ENCODE measurements around the gene UBTD2. TPM values are rescaled to one million over a fixed set of nuclear protein-coding genes. Genes with fewer than 3 reads are reported as not detected.

UBTD2 gene
- total RNA-seq, 1 experiment from 2014 or later: 22.7 TPM

GRCh38 chr5:172248637-172249036, 34.9 kb downstream of the UBTD2 start (continued):
- TF ChIP-seq MXD4 (CRISPR knock-in tag; IDR thresholded peaks at IDR 0.05; ENCODE audit: borderline replicate concordance) (no peak), ZNF396 (CRISPR knock-in tag; IDR thresholded peaks at IDR 0.05; ENCODE audit: borderline replicate concordance) (no peak), TP53 (CRISPR knock-in tag; IDR thresholded peaks at IDR 0.05) (no peak), AR (CRISPR knock-in tag; IDR thresholded peaks at IDR 0.05) (no peak), ATF6 (CRISPR knock-in tag; IDR thresholded peaks at IDR 0.05) (no peak)

- Mint-ChIP-seq H3K4me3 (no peak overlapping the region), H3K9me3 (no peaks in the 10 kb centered on the region), H3K27me3 (ENCODE audit: low read depth) (no peaks in the 10 kb centered on the region), H3K27ac (peak overlapping the region; percentile 87), H3K4me1 (peaks cover 3% of the 10 kb centered on the region), H3K36me3 (peaks cover 6% of the 10 kb centered on the region)
- ChIA-PET CTCF (no interaction called here), POLR2A (no interaction called here)
- DNase-seq (ENCODE audit: low spot score) (no peak), ATAC-seq (no peak)
- no peak for TF ChIP-seq CTCF (IDR thresholded peaks at IDR 0.05)
- TF ChIP-seq ZBTB43 (CRISPR knock-in tag; IDR thresholded peaks at IDR 0.05): no peak
- TF ChIP-seq TCF7 (CRISPR knock-in tag; IDR thresholded peaks at IDR 0.05; ENCODE audit: low read depth): no peak
- no peak for TF ChIP-seq MXD4 (CRISPR knock-in tag; IDR thresholded peaks at IDR 0.05; ENCODE audit: borderline replicate concordance)
- no peak for TF ChIP-seq ZNF281 (CRISPR knock-in tag; IDR thresholded peaks at IDR 0.05)
- TF ChIP-seq ZNF232 (CRISPR knock-in tag; IDR thresholded peaks at IDR 0.05): no peak
- no peak for TF ChIP-seq AFF4 (CRISPR knock-in tag; IDR thresholded peaks at IDR 0.05; ENCODE audit: borderline replicate concordance)
- TF ChIP-seq FOXJ3 (CRISPR knock-in tag; IDR thresholded peaks at IDR 0.05; ENCODE audit: borderline replicate concordance): no peak
- no peak for TF ChIP-seq SOX15 (CRISPR knock-in tag; IDR thresholded peaks at IDR 0.05)
- TF ChIP-seq ETV6 (CRISPR knock-in tag; IDR thresholded peaks at IDR 0.05): no peak
Observed at GRCh38 chr5:172245703-172246125, 37.9 kb downstream of the UBTD2 start.

Data from WTC11 (cell line).